Stimulated activated CD8-positive, alpha-beta memory T cell treated with anti-CD3 and anti-CD28 coated beads, Interleukin-2, amount 100 ng/mL, for 1 hour (primary cell): ENCODE results near the gene KIFC3.
"Not testable (repeated sequence)": the region's sequence is repeated elsewhere in the genome, so short reads cannot be mapped to it uniquely, and the experiment has no call there.

ENCODE experiments used
- DNase-seq, 2 donors: peaks; one replicate each; pipeline ENCODE4 v3.0.0-alpha.2; 2020; ENCODE audit warnings: low read depth in 2 of 2

The KIFC3 gene

GRCh38 chr16:57739756-57740422, 62.4 kb downstream of the KIFC3 start:
- no peak for DNase-seq

DNA sequence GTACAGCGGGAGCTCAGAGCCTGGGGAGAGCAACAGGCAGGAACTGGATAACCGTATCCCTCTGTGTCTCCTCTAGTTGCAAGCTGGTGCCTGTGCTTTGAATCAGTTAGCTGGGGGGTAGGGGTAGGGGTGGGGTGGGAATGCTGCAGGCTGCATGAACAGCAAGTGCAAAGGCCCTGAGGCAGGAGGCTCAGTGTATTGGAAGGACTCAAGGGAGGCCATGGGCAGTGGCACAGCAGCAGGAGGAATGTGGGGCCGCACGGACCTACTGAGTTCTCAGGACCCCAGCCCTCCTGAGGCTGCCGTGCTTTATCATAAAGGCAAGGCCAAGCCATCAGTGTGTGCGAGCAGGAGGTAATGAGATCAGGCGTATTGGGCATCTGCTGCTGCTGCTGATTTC, 63.4 kb downstream of the KIFC3 start:
- no peak for DNase-seq

DNA sequence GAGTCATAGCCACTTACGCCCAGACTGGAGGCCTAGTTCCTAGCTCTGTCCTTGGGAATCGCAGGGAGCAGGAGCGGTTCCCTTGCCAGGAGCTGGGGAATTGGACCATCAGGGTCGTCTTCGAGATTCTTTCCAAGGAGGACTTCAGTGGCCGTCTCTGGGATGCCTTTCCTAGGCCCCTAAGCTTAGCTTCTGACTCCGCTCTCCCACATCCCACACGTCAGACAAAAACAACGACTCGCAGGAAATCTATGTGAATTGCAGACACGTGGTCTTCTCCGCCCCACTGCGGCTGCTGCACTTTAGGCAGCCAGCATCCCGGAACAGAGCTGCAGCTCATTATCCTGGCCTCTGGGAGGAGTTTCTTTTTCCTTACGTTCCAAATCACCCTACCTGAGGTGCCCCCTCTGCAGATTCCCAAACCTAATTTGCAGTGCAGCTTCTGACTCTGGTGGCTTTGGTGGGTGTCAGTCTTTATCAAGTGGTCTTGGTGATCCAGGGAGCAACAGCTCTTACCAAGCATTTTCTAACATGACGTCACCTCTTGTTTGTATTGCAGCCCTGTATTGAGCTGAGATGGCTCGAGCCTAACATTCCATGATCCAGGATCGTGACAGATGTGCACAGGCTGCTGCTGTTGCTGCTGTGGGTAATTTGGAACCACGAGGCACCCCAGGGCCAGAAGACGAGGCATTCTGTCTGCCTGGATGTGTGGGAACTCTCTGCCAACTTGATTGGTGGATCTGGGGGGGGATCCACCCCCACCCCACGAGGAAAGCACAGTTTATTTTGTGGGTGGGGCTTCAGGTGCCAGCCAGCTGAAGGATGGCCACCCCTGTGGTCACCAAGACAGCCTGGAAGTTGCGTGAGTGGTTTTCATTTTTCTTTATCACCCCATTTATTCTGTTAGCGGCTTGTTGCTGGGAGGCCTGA, 65.6 kb downstream of the KIFC3 start:
- DNase-seq = no peak

GRCh38 chr16:57735755-57736418, 66.4 kb downstream of the KIFC3 start, which contains the start of gene KATNB1:
TSS of gene KATNB1 (plus strand) at chr16:57735770. CDS start at chr16:57737244, 1,474 bp downstream.
- DNase-seq = no peak

- DNase-seq = peak; percentile 94
These were observed 67.2 kb downstream of the KIFC3 start for GRCh38 chr16:57734925-57735754.

DNA sequence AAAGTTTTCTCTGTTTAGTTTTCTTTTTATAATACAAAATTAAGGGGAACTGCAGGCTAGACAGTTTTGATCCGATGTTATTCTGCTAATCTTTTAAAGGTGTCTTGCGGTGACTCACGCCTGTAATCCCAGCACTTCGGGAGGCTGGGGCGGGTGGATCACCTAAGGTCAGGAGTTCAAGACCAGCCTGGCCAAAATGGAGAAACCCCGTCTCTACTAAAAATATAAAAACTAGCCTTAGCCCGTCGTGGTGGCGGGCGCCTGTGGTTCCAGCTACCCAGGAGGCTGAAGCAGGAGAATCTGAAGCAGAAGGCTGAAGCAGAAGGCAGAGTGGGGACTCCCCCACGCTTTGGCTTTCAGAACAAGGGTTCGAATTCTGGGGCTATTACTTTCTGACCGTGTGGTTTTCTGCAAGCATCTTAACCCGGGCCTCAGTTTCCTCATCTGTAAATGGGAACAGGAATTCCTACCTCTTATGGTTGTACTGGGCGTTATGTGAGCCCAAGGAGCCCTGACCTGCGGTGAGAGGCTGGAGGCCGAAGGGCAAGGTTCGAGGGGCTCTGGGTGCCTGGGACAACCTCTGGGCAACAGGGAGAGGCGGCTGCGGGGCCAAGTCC, 67.9 kb downstream of the KIFC3 start:
- DNase-seq = no peak

- DNase-seq = no peak
These were observed 69.6 kb downstream of the KIFC3 start for GRCh38 chr16:57732714-57733113.

GRCh38 chr16:57732037-57732436, 70.3 kb downstream of the KIFC3 start:
- DNase-seq = no peak

- DNase-seq = no peak
These were observed 71.2 kb downstream of the KIFC3 start for GRCh38 chr16:57730771-57731730.

- DNase-seq = not testable (repeated sequence)
These were observed 72.4 kb downstream of the KIFC3 start for GRCh38 chr16:57729852-57730251.

- no peak for DNase-seq
These were observed 73.2 kb downstream of the KIFC3 start for GRCh38 chr16:57729182-57729484.

DNA sequence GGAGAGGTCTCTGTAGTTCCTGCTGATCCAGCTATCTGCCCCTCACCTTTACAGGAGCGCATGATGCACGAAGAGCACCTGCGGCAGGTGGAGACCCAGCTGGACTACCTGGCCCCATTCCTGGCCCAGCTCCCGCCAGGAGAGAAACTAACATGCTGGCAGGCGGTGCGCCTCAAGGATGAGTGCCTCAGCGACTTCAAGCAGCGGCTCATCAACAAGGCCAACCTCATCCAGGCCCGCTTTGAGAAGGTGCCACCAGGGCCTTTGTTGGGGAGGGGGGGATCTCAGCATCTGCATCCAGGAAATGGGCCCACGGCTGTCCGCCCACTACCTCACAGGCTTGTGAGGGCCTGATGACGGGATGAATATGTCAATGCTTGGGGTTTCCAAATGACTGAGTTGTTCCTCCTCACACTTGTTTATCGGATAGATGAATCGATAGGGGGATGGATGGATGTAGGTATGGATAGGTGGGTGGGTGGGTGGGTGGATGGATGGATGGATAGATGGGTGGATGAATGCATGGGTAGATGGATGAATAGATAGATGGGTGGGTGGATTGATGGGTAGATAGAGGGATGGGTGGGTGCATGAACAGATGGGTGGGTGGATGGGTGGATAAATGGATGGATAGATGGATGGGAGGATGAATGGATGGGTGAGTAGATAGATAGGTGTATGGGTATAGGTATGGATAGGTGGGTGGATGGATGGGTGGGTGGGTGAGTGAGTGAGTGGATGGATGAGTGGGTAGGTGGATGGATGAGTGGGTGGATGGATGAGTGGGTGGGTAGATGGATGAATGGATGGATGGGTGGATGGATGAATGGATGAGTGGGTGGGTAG, 73.7 kb downstream of the KIFC3 start:
- DNase-seq = no peak

GRCh38 chr16:57727610-57728009, 74.7 kb downstream of the KIFC3 start:
- DNase-seq = no peak

- DNase-seq = no peak
These were observed 75.8 kb downstream of the KIFC3 start for GRCh38 chr16:57726433-57726947.

DNA sequence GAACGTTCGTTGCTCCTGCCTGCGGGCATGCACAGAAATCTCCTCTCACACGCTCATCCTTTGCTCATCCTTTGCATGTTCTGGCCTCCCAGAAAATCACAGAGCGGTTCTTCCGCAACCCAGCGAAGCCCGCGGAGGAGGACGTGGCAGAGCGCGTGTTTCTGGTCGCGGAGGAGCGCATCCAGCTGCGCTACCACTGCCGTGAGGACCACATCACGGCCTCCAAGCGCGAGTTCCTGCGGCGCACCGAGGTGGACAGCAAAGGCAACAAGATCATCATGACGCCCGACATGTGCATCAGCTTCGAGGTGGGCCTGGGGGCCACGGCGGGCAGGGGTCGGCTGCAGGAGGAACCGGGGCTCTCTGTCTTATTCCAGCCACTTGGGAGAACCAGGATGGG, 76.3 kb downstream of the KIFC3 start:
- DNase-seq = no peak

GRCh38 chr16:57725554-57725953, 76.7 kb downstream of the KIFC3 start:
- DNase-seq = no peak

DNA sequence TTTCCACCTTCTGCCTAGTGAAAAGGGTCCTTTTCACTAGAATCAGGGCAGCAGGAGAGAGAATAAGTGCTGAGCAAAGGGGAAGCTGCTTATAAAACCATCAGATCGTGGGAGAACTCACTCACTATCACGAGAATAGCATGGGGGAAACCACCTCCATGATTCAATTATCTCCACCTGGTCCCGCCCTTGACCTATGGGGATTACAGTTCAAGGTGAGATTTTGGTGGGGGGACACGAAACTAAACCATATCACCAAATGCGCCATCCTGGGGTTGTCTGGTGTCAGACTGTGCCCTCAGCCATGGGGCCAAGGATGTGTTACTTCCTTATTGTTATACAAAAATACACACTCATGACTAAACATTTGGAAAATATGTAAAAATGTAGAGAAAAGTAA, 77.1 kb downstream of the KIFC3 start:
- no peak for DNase-seq

GRCh38 chr16:57724531-57724930, 77.8 kb downstream of the KIFC3 start:
- DNase-seq = no peak

DNA sequence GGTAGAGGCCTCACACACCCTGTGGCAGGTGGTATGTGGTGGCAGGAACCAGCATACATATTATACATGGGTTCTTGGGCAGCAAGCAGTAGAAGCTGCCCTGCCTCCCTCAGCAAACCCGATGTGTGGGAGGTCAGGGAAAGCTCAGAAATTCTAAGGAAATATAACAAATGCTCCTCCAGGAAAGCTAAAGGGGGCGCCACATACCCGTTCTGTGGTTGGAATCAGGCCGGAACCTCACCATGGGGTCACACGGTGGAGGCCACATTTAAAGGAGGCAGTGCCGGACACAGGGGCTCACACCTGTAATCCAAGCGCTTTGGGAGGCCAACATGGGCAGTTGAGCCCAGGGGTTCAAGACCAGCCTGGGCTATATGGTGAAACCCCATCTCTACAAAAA, 79.1 kb downstream of the KIFC3 start:
- DNase-seq = no peak
